ENCODE results near the gene WDR54.
A peak's percentile ranks its signal among the peaks of the same experiment; 100 is the strongest.
"Not testable (repeated sequence)": the region's sequence is repeated elsewhere in the genome, so short reads cannot be mapped to it uniquely, and the experiment has no call there.

WDR54 gene

GRCh38 chr2:74458132-74458937 is 36.8 kb downstream of the WDR54 start, which contains the start of gene WBP1:
Gene WBP1, plus strand, starts transcription at chr2:74458438. Its CDS starts 165 bp downstream, at chr2:74458603.
- peak within 1 kb of the TSS; percentile 91 for H3K27ac ChIP-seq (ENCODE audit: low read length)
- peaks cover 24% of the 10 kb centered on the region for H3K36me3 ChIP-seq (replicated peaks; ENCODE audit: low read depth, low read length)
- H3K4me3 ChIP-seq (ENCODE audit: low read length): peak within 1 kb of the TSS; percentile 84
- peak within 1 kb of the TSS; percentile 74 for H2AFZ ChIP-seq (ENCODE audit: low read depth, low read length)
- peaks cover 23% of the 10 kb centered on the region for H3K4me1 ChIP-seq (ENCODE audit: low read length)
- H3K9me3 ChIP-seq (ENCODE audit: insufficient read depth, low read length): no peaks in the 10 kb centered on the region
- peak within 1 kb of the TSS; percentile 93 for H3K9ac ChIP-seq (ENCODE audit: low read length)
- TF ChIP-seq CTCF (IDR thresholded peaks at IDR 0.05; ENCODE audit: low read depth, low read length): no peak
- no peaks in the 10 kb centered on the region for H3K27me3 ChIP-seq (ENCODE audit: low read depth, low read length)
- H3K4me2 ChIP-seq (ENCODE audit: low read length): peak within 1 kb of the TSS; percentile 93
- peaks cover 23% of the 10 kb centered on the region for H3K79me2 ChIP-seq (ENCODE audit: low read length)
- H4K20me1 ChIP-seq (ENCODE audit: insufficient read depth, low read length): no peaks in the 10 kb centered on the region

GRCh38 chr2:74458938-74459363 is 37.4 kb downstream of the WDR54 start:
- H3K27ac ChIP-seq (ENCODE audit: low read length): no peak overlapping the region
- H4K20me1 ChIP-seq (ENCODE audit: insufficient read depth, low read length): no peaks in the 10 kb centered on the region
- no peaks in the 10 kb centered on the region for H3K9me3 ChIP-seq (ENCODE audit: insufficient read depth, low read length)
- peak overlapping the region; percentile 73 for H3K9ac ChIP-seq (ENCODE audit: low read length)
- TF ChIP-seq CTCF (IDR thresholded peaks at IDR 0.05; ENCODE audit: low read depth, low read length): no peak
- TF ChIP-seq EZH2phosphoT487 (IDR thresholded peaks at IDR 0.05; ENCODE audit: low read depth): no peak
- H2AFZ ChIP-seq (ENCODE audit: low read depth, low read length): no peak overlapping the region
- peak overlapping the region; percentile 84 for H3K4me3 ChIP-seq (ENCODE audit: low read length)
- peak overlapping the region; percentile 93 for H3K4me2 ChIP-seq (ENCODE audit: low read length)
- no peaks in the 10 kb centered on the region for H3K27me3 ChIP-seq (ENCODE audit: low read depth, low read length)
- H3K36me3 ChIP-seq (replicated peaks; ENCODE audit: low read depth, low read length): peaks cover 24% of the 10 kb centered on the region
- H3K79me2 ChIP-seq (ENCODE audit: low read length): peaks cover 25% of the 10 kb centered on the region
- peaks cover 25% of the 10 kb centered on the region for H3K4me1 ChIP-seq (ENCODE audit: low read length)

GRCh38 chr2:74459503-74460118 is 38.1 kb downstream of the WDR54 start:
- H4K20me1 ChIP-seq (ENCODE audit: insufficient read depth, low read length); H3K27ac ChIP-seq (ENCODE audit: low read length); H3K9ac ChIP-seq (ENCODE audit: low read length): not testable (repeated sequence)

GRCh38 chr2:74460187-74460586 is 38.7 kb downstream of the WDR54 start:
- Histone ChIP-seq H3K36me3 (replicated peaks; ENCODE audit: low read depth, low read length) (peaks cover 24% of the 10 kb centered on the region), H3K79me2 (ENCODE audit: low read length) (peaks cover 37% of the 10 kb centered on the region), H3K4me1 (ENCODE audit: low read length) (peaks cover 25% of the 10 kb centered on the region)
- not testable (repeated sequence) for H3K4me3 ChIP-seq (ENCODE audit: low read length); H3K9ac ChIP-seq (ENCODE audit: low read length); H3K27ac ChIP-seq (ENCODE audit: low read length); H3K4me2 ChIP-seq (ENCODE audit: low read length); H2AFZ ChIP-seq (ENCODE audit: low read depth, low read length); H4K20me1 ChIP-seq (ENCODE audit: insufficient read depth, low read length); H3K27me3 ChIP-seq (ENCODE audit: low read depth, low read length); H3K9me3 ChIP-seq (ENCODE audit: insufficient read depth, low read length)

More at GRCh38 chr2:74459503-74460118, 38.1 kb downstream of the WDR54 start:
- Histone ChIP-seq H3K79me2 (ENCODE audit: low read length) (peaks cover 31% of the 10 kb centered on the region), H3K4me2 (ENCODE audit: low read length) (peak overlapping the region; percentile 93), H3K36me3 (replicated peaks; ENCODE audit: low read depth, low read length) (peaks cover 24% of the 10 kb centered on the region), H3K4me1 (ENCODE audit: low read length) (peaks cover 25% of the 10 kb centered on the region), H3K4me3 (ENCODE audit: low read length) (peak overlapping the region; percentile 84)
- H3K27me3 ChIP-seq (ENCODE audit: low read depth, low read length); H3K9me3 ChIP-seq (ENCODE audit: insufficient read depth, low read length); H2AFZ ChIP-seq (ENCODE audit: low read depth, low read length): not testable (repeated sequence)
